H9 (cell line): ENCODE data around the gene INHBB. TPM values are rescaled to one million over a fixed set of nuclear protein-coding genes. Genes with fewer than 3 reads are reported as not detected.

ENCODE experiments used
- DNase-seq: peaks from one replicate; pipeline ENCODE4 v3.0.0-alpha.2; 2017
- H2AFZ ChIP-seq: one replicate; pipeline ENCODE4 v1.6.1; 2013; ENCODE audit warnings: mild to moderate bottlenecking, low read length, control low read depth, moderate library complexity
- H2AK5ac ChIP-seq: 2 replicates; pipeline ENCODE4 v1.6.1; 2013; ENCODE audit warnings: low read length, control low read depth, mixed read lengths; ENCODE audit not compliant: insufficient read length
- H2BK120ac ChIP-seq: one replicate; pipeline ENCODE4 v1.6.1; 2013; ENCODE audit warnings: low read depth, mild to moderate bottlenecking, low read length, control low read depth, inconsistent platforms; ENCODE audit not compliant: poor library complexity, severe bottlenecking
- H2BK12ac ChIP-seq: 2 replicates; pipeline ENCODE4 v1.6.1; 2013; ENCODE audit warnings: low read length, control low read depth, mixed read lengths, low read depth; ENCODE audit not compliant: insufficient read length
- H2BK15ac ChIP-seq: 2 replicates; pipeline ENCODE4 v1.6.1; 2013; ENCODE audit warnings: low read depth, low read length, control low read depth
- H2BK20ac ChIP-seq: one replicate; pipeline ENCODE4 v1.6.1; 2013; ENCODE audit warnings: low read depth, mild to moderate bottlenecking, low read length, control low read depth, inconsistent platforms; ENCODE audit not compliant: poor library complexity, severe bottlenecking
- H2BK5ac ChIP-seq: 2 replicates; pipeline ENCODE4 v1.6.1; 2013; ENCODE audit warnings: low read length, control low read depth, mixed read lengths; ENCODE audit not compliant: insufficient read length
- H3K14ac ChIP-seq: 2 replicates; pipeline ENCODE4 v1.6.1; 2013; ENCODE audit warnings: low read length, control low read depth; ENCODE audit not compliant: insufficient read depth
- H3K18ac ChIP-seq: 2 replicates; pipeline ENCODE4 v1.6.1; 2013; ENCODE audit warnings: low read depth, mild to moderate bottlenecking, mixed read lengths, low read length, control low read depth; ENCODE audit not compliant: insufficient read length
- H3K23ac ChIP-seq: 2 replicates; pipeline ENCODE4 v1.6.1; 2013; ENCODE audit warnings: low read length, control low read depth, mixed read lengths, low read depth; ENCODE audit not compliant: insufficient read length
- H3K23me2 ChIP-seq: 2 replicates; pipeline ENCODE4 v1.6.1; 2013; ENCODE audit warnings: low read depth, mild to moderate bottlenecking, mixed read lengths, low read length, control low read depth; ENCODE audit not compliant: insufficient read length, poor library complexity, severe bottlenecking
- H3K27ac ChIP-seq: 2 replicates; pipeline ENCODE4 v1.5.1; 2013; ENCODE audit warnings: low read length, control low read depth, mixed read lengths, low read depth; ENCODE audit not compliant: insufficient read length
- H3K27me3 ChIP-seq: 2 replicates; pipeline ENCODE4 v1.6.1; 2013; ENCODE audit warnings: low read length, control low read depth, inconsistent platforms; ENCODE audit not compliant: insufficient read depth
- H3K4ac ChIP-seq: 2 replicates; pipeline ENCODE4 v1.6.1; 2013; ENCODE audit warnings: low read depth, mild to moderate bottlenecking, control low read depth, inconsistent platforms, low read length, moderate library complexity
- H3K4me1 ChIP-seq: 2 replicates; pipeline ENCODE4 v1.6.1; 2013; ENCODE audit warnings: low read length, control low read depth, inconsistent platforms; ENCODE audit not compliant: insufficient read depth
- H3K4me2 ChIP-seq: 2 replicates; pipeline ENCODE4 v1.6.1; 2013; ENCODE audit warnings: low read length, control low read depth, mixed read lengths; ENCODE audit not compliant: insufficient read length, insufficient read depth
- H3K56ac ChIP-seq: 2 replicates; pipeline ENCODE4 v1.6.1; 2013; ENCODE audit warnings: low read depth, mild to moderate bottlenecking, mixed read lengths, low read length, control low read depth; ENCODE audit not compliant: insufficient read length
- H3K79me1 ChIP-seq: 2 replicates; pipeline ENCODE4 v1.6.1; 2013; ENCODE audit warnings: low read depth, mild to moderate bottlenecking, moderate library complexity, low read length, control low read depth, inconsistent platforms; ENCODE audit not compliant: insufficient read depth, poor library complexity, severe bottlenecking
- H3K79me2 ChIP-seq: 2 replicates; pipeline ENCODE4 v1.6.1; 2013; ENCODE audit warnings: low read length, control low read depth, inconsistent platforms; ENCODE audit not compliant: insufficient read depth
- H3K9ac ChIP-seq: 2 replicates; pipeline ENCODE4 v1.6.1; 2013; ENCODE audit warnings: low read length, control low read depth, mixed read lengths; ENCODE audit not compliant: insufficient read length; ENCODE audit errors: extremely low read depth
- H3K9me3 ChIP-seq: one replicate; pipeline ENCODE4 v1.6.1; 2013; ENCODE audit warnings: low read depth, low read length, inconsistent platforms; ENCODE audit not compliant: control insufficient read depth
- H3T11ph ChIP-seq: one replicate; pipeline ENCODE4 v1.6.1; 2013; ENCODE audit warnings: mild to moderate bottlenecking, low read length, control low read depth, inconsistent platforms
- H4K20me1 ChIP-seq: one replicate; pipeline ENCODE4 v1.6.1; 2013; ENCODE audit not compliant: control insufficient read depth, insufficient read length, insufficient read depth
- H4K5ac ChIP-seq: 2 replicates; pipeline ENCODE4 v1.6.1; 2013; ENCODE audit warnings: low read depth, mild to moderate bottlenecking, mixed read lengths, low read length, control low read depth; ENCODE audit not compliant: insufficient read length
- H4K8ac ChIP-seq: replicated peaks from 2 replicates; pipeline ENCODE4 v1.6.1; 2013; ENCODE audit warnings: low read length, control low read depth, mixed read lengths, low read depth; ENCODE audit not compliant: insufficient read length
- H4K91ac ChIP-seq: 2 replicates; pipeline ENCODE4 v1.6.1; 2013; ENCODE audit warnings: low read depth, mild to moderate bottlenecking, moderate library complexity, mixed read lengths, low read length, control low read depth; ENCODE audit not compliant: insufficient read length
- H3K27ac Mint-ChIP-seq, 3 experiments: 2 replicates in 2 of 3; 3 replicates in 1 of 3; pipeline ENCODE4 v1.8.0; 2020 to 2021; ENCODE audit warnings: mixed read lengths in 3 of 3, mild to moderate bottlenecking in 1 of 3, moderate library complexity in 1 of 3
- H3K27me3 Mint-ChIP-seq: 2 replicates; pipeline ENCODE4 v1.8.0; 2021; ENCODE audit warnings: low read depth, mild to moderate bottlenecking, moderate library complexity, mixed read lengths
- H3K36me3 Mint-ChIP-seq, 3 experiments: 2 replicates in 2 of 3; 3 replicates in 1 of 3; pipeline ENCODE4 v1.8.0; 2020 to 2021; ENCODE audit warnings: low read depth in 3 of 3, mixed read lengths in 3 of 3; ENCODE audit not compliant: insufficient read depth in 1 of 3
- H3K4me1 Mint-ChIP-seq, 2 experiments: 2 replicates each; pipeline ENCODE4 v1.8.0; 2020; ENCODE audit warnings: mixed read lengths in 2 of 2
- H3K4me3 Mint-ChIP-seq, 2 experiments: 2 replicates in 1 of 2; 3 replicates in 1 of 2; pipeline ENCODE4 v1.8.0; 2020 to 2021; ENCODE audit warnings: mild to moderate bottlenecking in 2 of 2, mixed read lengths in 2 of 2, moderate library complexity in 1 of 2
- H3K9me3 Mint-ChIP-seq, 2 experiments: 2 replicates in 1 of 2; 3 replicates in 1 of 2; pipeline ENCODE4 v1.8.0; 2020; ENCODE audit warnings: mild to moderate bottlenecking in 2 of 2, mixed read lengths in 2 of 2, moderate library complexity in 1 of 2
- WGBS: extraction: QIAGEN DNeasy Blood & Tissue Kit; methylation state at CpG from one replicate; pipeline ENCODE4 v1.1.7; 2013; ENCODE audit warnings: missing lambda C conversion rate, low lambda C conversion rate, mixed read lengths; ENCODE audit not compliant: insufficient read length; ENCODE audit errors: extremely low coverage; 5-methylcytosine and 5-hydroxymethylcytosine counted together
- total RNA-seq: library from RNA; stranded (reverse); gene quantifications from 2 replicates; pipeline ENCODE4 v1.2.1, GENCODE V29; 2021
- TF ChIP-seq, protein P1 (sequence below): fragments of 200-600 bp; sonication (generic); conservative IDR thresholded peaks from 3 replicates; pipeline ENCODE4 v1.8.0; 2021; ENCODE audit warnings: antibody characterized with exemption, mild to moderate bottlenecking

The INHBB gene
- total RNA-seq, 1 experiment from 2014 or later = 0.13 TPM

DNA sequence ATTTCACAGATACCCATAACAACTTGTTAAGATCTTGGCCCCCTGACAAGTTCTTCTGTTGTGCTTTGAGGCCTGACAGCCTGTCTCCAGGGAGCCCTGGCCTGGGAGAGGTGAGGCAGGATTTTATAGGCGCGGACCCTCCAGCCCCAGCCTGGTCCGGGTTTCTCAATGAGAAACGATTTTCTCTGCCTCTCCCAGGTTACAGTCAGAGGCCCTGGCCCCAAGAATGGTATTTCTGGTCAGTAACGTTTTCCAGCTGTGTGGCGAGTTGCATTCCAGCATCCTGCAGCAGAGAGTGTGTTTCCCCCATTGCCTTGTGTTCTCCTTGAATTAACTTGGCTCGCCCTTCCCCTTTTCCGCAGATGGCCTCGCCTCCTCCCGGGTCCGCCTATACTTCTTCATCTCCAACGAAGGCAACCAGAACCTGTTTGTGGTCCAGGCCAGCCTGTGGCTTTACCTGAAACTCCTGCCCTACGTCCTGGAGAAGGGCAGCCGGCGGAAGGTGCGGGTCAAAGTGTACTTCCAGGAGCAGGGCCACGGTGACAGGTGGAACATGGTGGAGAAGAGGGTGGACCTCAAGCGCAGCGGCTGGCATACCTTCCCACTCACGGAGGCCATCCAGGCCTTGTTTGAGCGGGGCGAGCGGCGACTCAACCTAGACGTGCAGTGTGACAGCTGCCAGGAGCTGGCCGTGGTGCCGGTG is 3.0 kb downstream of the INHBB start:
- Histone ChIP-seq H3K4ac (no peak overlapping the region), H3K27me3 (peaks cover 40% of the 10 kb centered on the region; the same call in 1 of the 2 replicates), H3K14ac (no peak overlapping the region), H2BK20ac (no peak overlapping the region), H4K20me1 (peaks cover 2% of the 10 kb centered on the region), H3K9ac (no peak overlapping the region), H2BK15ac (no peak overlapping the region), H3K18ac (no peak overlapping the region), H2AK5ac (no peak overlapping the region), H3K56ac (no peak overlapping the region), H2AFZ (no peak overlapping the region), H2BK5ac (no peak overlapping the region), H2BK120ac (no peak overlapping the region), H3K23ac (no peak overlapping the region), H4K91ac (no peak overlapping the region), H3K9me3 (no peaks in the 10 kb centered on the region), H2BK12ac (no peak overlapping the region), H3T11ph (no peak overlapping the region), H3K27ac (no peak overlapping the region), H3K79me1 (no peaks in the 10 kb centered on the region), H4K8ac (no peak overlapping the region), H4K5ac (no peak overlapping the region), H3K4me1 (no peaks in the 10 kb centered on the region; the same call in 1 of the 2 replicates), H3K23me2 (peaks cover 11% of the 10 kb centered on the region), H3K4me2 (no peak overlapping the region), H3K79me2 (no peaks in the 10 kb centered on the region)
- Mint-ChIP-seq H3K27me3 (peaks cover 86% of the 10 kb centered on the region), H3K4me1 (peaks cover 24 to 41% of the 10 kb centered on the region in 2 experiments), H3K9me3 (peaks cover 0 to 2% of the 10 kb centered on the region in 2 experiments; a peak in 2 of 5 replicates), H3K27ac (no peak overlapping the region; a peak in 1 of 7 replicates), H3K36me3 (peaks cover 0 to 3% (median 0%) of the 10 kb centered on the region in 3 experiments; a peak in 1 of 7 replicates), H3K4me3 (peak overlapping the region; percentile 12 to 48; a peak in 3 of 5 replicates)
- WGBS = no CpG with 5 or more reads among the region's 27 CpGs
- TF ChIP-seq, protein P1, sequence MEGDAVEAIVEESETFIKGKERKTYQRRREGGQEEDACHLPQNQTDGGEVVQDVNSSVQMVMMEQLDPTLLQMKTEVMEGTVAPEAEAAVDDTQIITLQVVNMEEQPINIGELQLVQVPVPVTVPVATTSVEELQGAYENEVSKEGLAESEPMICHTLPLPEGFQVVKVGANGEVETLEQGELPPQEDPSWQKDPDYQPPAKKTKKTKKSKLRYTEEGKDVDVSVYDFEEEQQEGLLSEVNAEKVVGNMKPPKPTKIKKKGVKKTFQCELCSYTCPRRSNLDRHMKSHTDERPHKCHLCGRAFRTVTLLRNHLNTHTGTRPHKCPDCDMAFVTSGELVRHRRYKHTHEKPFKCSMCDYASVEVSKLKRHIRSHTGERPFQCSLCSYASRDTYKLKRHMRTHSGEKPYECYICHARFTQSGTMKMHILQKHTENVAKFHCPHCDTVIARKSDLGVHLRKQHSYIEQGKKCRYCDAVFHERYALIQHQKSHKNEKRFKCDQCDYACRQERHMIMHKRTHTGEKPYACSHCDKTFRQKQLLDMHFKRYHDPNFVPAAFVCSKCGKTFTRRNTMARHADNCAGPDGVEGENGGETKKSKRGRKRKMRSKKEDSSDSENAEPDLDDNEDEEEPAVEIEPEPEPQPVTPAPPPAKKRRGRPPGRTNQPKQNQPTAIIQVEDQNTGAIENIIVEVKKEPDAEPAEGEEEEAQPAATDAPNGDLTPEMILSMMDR = no peak
- no peak for DNase-seq
